Nephron progenitor cell (in vitro differentiated cells): ENCODE results near the gene PON3.

Experiments
- DNase-seq: peaks from one replicate; pipeline ENCODE4 v3.0.0; 2021
- H3K27ac Mint-ChIP-seq: 2 replicates; pipeline ENCODE4 v1.8.0; 2021; ENCODE audit warnings: mild to moderate bottlenecking, moderate library complexity, mixed read lengths
- H3K27me3 Mint-ChIP-seq: 2 replicates; pipeline ENCODE4 v1.8.0; 2021; ENCODE audit warnings: mild to moderate bottlenecking, low read depth, mixed read lengths; ENCODE audit not compliant: poor library complexity
- H3K36me3 Mint-ChIP-seq: 2 replicates; pipeline ENCODE4 v1.8.0; 2021; ENCODE audit warnings: low read depth, mixed read lengths
- H3K4me1 Mint-ChIP-seq: 2 replicates; pipeline ENCODE4 v1.8.0; 2021; ENCODE audit warnings: mixed read lengths
- H3K4me3 Mint-ChIP-seq: 2 replicates; pipeline ENCODE4 v1.8.0; 2021; ENCODE audit warnings: mild to moderate bottlenecking, moderate library complexity, mixed read lengths
- H3K9me3 Mint-ChIP-seq: 2 replicates; pipeline ENCODE4 v1.8.0; 2021; ENCODE audit warnings: mild to moderate bottlenecking, moderate library complexity, mixed read lengths
- TF ChIP-seq, protein P1 (sequence below): fragments of 200-600 bp; sonication (generic); IDR thresholded peaks from 2 replicates; pipeline ENCODE4 v1.5.0; 2021; ENCODE audit warnings: antibody characterized with exemption

PON3 gene

GRCh38 chr7:95421847-95422444, 25.8 kb upstream of the PON3 start:
- H3K27me3 Mint-ChIP-seq: no peaks in the 10 kb centered on the region
- peaks cover 16% of the 10 kb centered on the region for H3K9me3 Mint-ChIP-seq
- TF ChIP-seq, protein P1, sequence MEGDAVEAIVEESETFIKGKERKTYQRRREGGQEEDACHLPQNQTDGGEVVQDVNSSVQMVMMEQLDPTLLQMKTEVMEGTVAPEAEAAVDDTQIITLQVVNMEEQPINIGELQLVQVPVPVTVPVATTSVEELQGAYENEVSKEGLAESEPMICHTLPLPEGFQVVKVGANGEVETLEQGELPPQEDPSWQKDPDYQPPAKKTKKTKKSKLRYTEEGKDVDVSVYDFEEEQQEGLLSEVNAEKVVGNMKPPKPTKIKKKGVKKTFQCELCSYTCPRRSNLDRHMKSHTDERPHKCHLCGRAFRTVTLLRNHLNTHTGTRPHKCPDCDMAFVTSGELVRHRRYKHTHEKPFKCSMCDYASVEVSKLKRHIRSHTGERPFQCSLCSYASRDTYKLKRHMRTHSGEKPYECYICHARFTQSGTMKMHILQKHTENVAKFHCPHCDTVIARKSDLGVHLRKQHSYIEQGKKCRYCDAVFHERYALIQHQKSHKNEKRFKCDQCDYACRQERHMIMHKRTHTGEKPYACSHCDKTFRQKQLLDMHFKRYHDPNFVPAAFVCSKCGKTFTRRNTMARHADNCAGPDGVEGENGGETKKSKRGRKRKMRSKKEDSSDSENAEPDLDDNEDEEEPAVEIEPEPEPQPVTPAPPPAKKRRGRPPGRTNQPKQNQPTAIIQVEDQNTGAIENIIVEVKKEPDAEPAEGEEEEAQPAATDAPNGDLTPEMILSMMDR: no peak
- peaks cover 65% of the 10 kb centered on the region for H3K4me1 Mint-ChIP-seq
- H3K36me3 Mint-ChIP-seq: peaks cover 85% of the 10 kb centered on the region
- peak overlapping the region; percentile 71 for H3K4me3 Mint-ChIP-seq
- H3K27ac Mint-ChIP-seq: peak overlapping the region; percentile 98
- DNase-seq: no peak

DNA sequence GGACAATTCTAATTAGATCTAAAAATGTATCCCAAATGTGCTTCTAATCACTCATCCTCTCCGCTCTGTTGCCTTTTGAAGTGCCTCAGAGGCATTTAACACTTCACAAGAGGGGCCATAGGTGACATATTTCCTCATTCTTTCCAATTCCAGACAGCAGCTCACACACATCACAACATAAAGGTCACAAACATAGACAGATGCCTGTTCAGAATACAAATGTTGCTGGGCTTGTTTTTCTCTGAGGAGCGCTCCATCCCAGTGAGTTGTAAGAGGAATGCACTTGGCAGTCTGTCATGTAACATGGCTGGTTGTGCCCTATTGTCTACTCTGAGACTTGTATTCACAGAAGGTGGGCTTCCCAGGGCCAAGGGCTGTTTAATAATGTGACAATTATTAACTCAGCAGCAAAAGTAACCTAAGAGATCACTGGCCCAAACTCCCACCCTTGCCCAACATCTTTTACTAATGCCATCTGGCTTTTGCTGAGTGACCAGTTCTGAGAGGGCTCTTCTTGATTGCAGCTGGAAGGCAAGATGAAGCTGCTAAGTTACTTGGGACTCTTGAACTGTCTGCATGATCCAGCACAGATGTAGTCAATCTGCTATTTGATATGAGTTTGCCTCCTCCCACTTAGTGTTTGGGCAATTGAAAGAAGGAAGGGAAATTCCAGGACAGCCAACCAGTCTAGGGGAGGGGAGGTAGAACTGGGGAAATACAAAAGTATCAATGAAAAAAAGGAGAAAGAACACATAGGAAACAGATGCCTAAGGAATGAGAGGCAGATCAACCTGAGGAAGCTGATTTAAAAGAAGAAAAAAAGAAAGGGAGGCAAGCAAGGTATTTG, 25.0 kb upstream of the PON3 start:
- Mint-ChIP-seq H3K4me1 (peaks cover 59% of the 10 kb centered on the region), H3K27me3 (no peaks in the 10 kb centered on the region), H3K36me3 (peaks cover 90% of the 10 kb centered on the region), H3K4me3 (peak overlapping the region; percentile 71), H3K27ac (peak overlapping the region; percentile 98), H3K9me3 (peaks cover 16% of the 10 kb centered on the region)
- no peak for DNase-seq
- TF ChIP-seq, protein P1: no peak

DNA sequence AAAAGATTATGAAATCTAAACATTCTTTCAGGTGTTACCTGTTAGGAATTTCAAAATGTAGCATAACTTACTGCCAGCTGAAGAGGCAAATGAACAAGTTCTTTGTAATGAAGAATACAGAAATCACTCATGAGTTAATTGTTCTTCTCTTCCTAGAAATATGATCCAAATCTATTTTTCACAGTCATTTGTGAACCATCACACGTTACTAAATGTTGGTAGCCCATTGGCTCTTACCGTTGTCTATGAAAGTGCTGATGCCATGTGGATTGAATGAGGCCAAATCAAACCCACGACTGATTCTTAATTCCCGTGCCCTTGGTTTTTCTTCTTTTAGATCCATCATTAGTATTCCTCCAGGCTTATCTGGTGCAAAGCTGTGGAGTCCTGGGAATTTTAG, 15.9 kb upstream of the PON3 start:
- TF ChIP-seq, protein P1: no peak

DNA sequence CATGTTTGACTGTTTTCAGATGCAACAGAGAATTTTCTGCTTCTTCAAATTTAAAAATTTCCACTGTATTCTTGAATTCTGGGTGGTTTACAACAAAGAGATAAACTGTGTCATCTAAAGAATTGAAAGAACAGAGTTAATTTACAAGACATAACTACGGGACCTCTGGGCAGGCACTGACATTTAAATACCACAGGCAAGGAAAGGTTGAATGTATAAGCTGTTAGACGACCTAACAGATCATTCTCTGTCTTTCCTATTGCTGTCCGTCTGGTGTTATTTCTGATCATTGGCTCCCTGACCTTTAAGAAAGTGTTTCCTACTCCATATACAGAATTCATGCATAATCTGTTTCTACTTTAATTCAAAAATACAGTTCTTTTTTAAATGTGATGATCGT, 15.5 kb upstream of the PON3 start:
- Mint-ChIP-seq H3K27ac (peak overlapping the region; percentile 43), H3K4me3 (no peak overlapping the region), H3K36me3 (peaks cover 77% of the 10 kb centered on the region), H3K27me3 (no peaks in the 10 kb centered on the region), H3K9me3 (no peaks in the 10 kb centered on the region), H3K4me1 (no peaks in the 10 kb centered on the region)
- TF ChIP-seq, protein P1: no peak
- no peak for DNase-seq

More for the DNA sequence above, 15.9 kb upstream of the PON3 start:
- Mint-ChIP-seq H3K27ac (peak overlapping the region; percentile 43), H3K27me3 (no peaks in the 10 kb centered on the region), H3K36me3 (peaks cover 80% of the 10 kb centered on the region), H3K4me1 (peaks cover 1% of the 10 kb centered on the region), H3K9me3 (no peaks in the 10 kb centered on the region), H3K4me3 (no peak overlapping the region)
- DNase-seq: no peak

DNA sequence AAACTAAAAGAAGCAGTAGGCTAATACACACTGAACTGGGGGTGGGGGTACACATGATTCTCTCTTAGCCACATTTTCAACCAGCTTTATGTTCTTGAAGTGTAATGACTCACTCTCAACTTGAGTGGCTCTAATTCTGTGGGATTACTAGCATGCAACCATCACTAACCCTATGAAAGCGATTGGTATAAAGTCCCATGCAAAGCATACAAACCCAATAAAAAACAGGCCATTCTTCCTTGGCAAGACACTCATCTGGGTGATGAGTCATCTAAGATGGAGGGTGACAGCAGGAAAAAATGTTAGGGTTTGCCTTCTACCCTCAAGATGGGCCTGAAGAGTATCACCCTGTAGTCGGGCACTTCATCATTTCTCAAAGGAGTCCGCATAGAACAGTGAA, 14.9 kb upstream of the PON3 start:
- Mint-ChIP-seq H3K9me3 (no peaks in the 10 kb centered on the region), H3K36me3 (peaks cover 77% of the 10 kb centered on the region), H3K4me3 (no peak overlapping the region), H3K4me1 (no peaks in the 10 kb centered on the region), H3K27me3 (no peaks in the 10 kb centered on the region), H3K27ac (no peak overlapping the region)
- TF ChIP-seq, protein P1: no peak
- DNase-seq: no peak
